ENCODE measurements around the gene KLF2.

- no peak for TF ChIP-seq POLR2A (IDR thresholded peaks at IDR 0.05)
- no peak for TF ChIP-seq CTCF (IDR thresholded peaks at IDR 0.05)
Observed at GRCh38 chr19:16340092-16340491, 15.5 kb downstream of the KLF2 start.
